Colonic mucosa (tissue), 4 donors: ENCODE measurements around the gene TRUB1. TPM values are rescaled to one million over a fixed set of nuclear protein-coding genes. Genes with fewer than 3 reads are reported as not detected.

Experiments used
- DNase-seq: peaks from one replicate; pipeline ENCODE4 v3.0.0-alpha.2; 2020
- H3K27ac ChIP-seq: fragments of 200-600 bp; one replicate; pipeline ENCODE4 v1.8.0; 2021
- H3K27me3 ChIP-seq: fragments of 200-600 bp; one replicate; pipeline ENCODE4 v1.8.0; 2021
- H3K36me3 ChIP-seq: fragments of 200-600 bp; one replicate; pipeline ENCODE4 v1.8.0; 2021
- H3K4me1 ChIP-seq: fragments of 200-600 bp; one replicate; pipeline ENCODE4 v1.8.0; 2021; ENCODE audit warnings: mild to moderate bottlenecking
- H3K4me3 ChIP-seq: fragments of 200-600 bp; one replicate; pipeline ENCODE4 v1.8.0; 2021
- H3K9ac ChIP-seq, 2 donors: one replicate each; pipeline ENCODE4 v1.7.0; 2013; ENCODE audit warnings: control low read depth in 2 of 2, low read depth in 2 of 2, low read length in 2 of 2
- H3K9me3 ChIP-seq: fragments of 200-600 bp; one replicate; pipeline ENCODE4 v1.8.0; 2021
- intact Hi-C: fragments of 100-400 bp; cut with DNase I; formaldehyde crosslinking; loops from one replicate; pipeline ENCODE4 v1.14.1; 2022
- total RNA-seq, 2 donors: library from RNA; stranded (reverse); fragmentation: NEBNext Ultra II Directional in 1 of 2; extraction: Animal tissue kit (Norgen Biotek cat#: 25700) in 1 of 2; gene quantifications; one replicate each; pipeline ENCODE4 v1.2.1, GENCODE V29; 2021
- TF ChIP-seq, protein P1 (sequence below): fragments of 200-600 bp; IDR thresholded peaks from one replicate; pipeline ENCODE4 v1.8.0; 2022; ENCODE audit warnings: antibody characterized with exemption, mild to moderate bottlenecking
- donor health status: healthy.
- donor health status: DM: no; HTN: no; CAD: no.
- donor health status: DM: no; HTN: no; CAD: no.

Gene TRUB1
- total RNA-seq, 2 donors from 2014 or later, result 15.1 to 20.3 TPM

DNA sequence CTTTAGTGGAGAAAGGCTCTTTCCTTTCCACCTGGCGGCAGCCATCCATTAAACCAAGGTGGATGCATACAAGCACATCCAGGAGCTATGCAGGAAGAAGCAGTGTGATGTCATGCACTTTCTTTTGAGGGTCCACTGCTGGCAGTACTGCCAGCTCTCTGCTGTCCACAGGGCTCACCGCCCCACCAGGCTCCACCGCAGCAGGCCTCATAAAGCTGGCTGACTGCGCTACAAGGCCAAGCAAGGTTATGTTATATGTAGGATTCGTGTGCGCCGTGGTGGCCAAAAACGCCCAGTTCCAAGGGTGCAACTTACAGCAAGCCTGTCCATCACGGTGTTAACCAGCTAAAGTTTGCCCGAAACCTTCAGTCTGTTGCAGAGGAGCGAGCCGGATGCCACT is 37.3 kb upstream of the TRUB1 start:
- DNase-seq, result no peak
- intact Hi-C loops, result no loop called here
- Histone ChIP-seq H3K9ac (no peak overlapping the region), H3K4me1 (no peaks in the 10 kb centered on the region), H3K27ac (no peak overlapping the region), H3K27me3 (no peaks in the 10 kb centered on the region), H3K36me3 (no peaks in the 10 kb centered on the region), H3K9me3 (no peaks in the 10 kb centered on the region), H3K4me3 (no peak overlapping the region)
- TF ChIP-seq, protein P1, sequence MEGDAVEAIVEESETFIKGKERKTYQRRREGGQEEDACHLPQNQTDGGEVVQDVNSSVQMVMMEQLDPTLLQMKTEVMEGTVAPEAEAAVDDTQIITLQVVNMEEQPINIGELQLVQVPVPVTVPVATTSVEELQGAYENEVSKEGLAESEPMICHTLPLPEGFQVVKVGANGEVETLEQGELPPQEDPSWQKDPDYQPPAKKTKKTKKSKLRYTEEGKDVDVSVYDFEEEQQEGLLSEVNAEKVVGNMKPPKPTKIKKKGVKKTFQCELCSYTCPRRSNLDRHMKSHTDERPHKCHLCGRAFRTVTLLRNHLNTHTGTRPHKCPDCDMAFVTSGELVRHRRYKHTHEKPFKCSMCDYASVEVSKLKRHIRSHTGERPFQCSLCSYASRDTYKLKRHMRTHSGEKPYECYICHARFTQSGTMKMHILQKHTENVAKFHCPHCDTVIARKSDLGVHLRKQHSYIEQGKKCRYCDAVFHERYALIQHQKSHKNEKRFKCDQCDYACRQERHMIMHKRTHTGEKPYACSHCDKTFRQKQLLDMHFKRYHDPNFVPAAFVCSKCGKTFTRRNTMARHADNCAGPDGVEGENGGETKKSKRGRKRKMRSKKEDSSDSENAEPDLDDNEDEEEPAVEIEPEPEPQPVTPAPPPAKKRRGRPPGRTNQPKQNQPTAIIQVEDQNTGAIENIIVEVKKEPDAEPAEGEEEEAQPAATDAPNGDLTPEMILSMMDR, result no peak

DNA sequence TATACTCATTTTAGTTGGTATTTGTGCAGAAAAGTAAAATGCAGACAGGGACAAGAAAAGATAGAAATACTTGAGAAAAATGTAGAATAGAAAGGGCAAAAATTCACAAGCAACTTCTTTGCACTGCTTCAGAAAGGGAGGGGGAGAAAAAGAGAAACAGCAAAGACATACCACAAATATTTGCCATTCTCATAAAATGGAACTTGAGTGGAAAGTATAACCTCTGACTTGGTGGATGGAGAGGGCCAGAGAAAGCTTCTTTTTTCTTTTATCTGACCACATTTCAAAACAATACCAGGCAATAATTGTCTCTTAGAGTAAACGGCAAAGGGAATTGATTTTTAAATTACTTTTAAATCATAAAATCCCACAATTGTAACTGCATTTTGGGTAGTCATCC is 35.8 kb upstream of the TRUB1 start:
- Histone ChIP-seq H3K4me3 (no peak overlapping the region), H3K27ac (no peak overlapping the region), H3K36me3 (no peaks in the 10 kb centered on the region), H3K9me3 (no peaks in the 10 kb centered on the region), H3K27me3 (no peaks in the 10 kb centered on the region), H3K9ac (no peak overlapping the region), H3K4me1 (no peaks in the 10 kb centered on the region)
- TF ChIP-seq, protein P1, result no peak
- DNase-seq, result no peak
- intact Hi-C loops, result no loop called here

DNA sequence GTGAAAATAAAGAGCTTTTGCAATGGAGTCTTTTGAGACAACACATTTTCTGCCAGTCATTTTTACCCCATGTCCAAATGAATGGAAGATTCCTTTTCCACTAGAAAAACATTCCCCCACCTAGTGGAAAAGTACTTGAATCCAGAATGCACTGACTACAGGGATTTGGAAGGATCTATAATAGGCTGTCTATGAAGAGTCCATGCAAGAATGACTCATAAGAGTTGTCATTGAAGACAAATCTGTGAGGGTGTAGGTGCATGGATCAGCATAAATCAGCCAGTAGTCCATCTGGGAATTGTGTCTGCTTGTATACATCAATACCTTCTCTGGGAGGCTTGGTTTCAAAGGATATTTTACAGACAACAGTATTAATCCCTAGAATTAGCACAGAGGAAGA is 32.5 kb upstream of the TRUB1 start:
- DNase-seq, result no peak
- Histone ChIP-seq H3K4me3 (no peak overlapping the region), H3K27me3 (no peaks in the 10 kb centered on the region), H3K9me3 (no peaks in the 10 kb centered on the region), H3K4me1 (no peaks in the 10 kb centered on the region), H3K27ac (no peak overlapping the region), H3K36me3 (no peaks in the 10 kb centered on the region), H3K9ac (no peak overlapping the region)
- intact Hi-C loops, result no loop called here
- TF ChIP-seq, protein P1, result no peak

DNA sequence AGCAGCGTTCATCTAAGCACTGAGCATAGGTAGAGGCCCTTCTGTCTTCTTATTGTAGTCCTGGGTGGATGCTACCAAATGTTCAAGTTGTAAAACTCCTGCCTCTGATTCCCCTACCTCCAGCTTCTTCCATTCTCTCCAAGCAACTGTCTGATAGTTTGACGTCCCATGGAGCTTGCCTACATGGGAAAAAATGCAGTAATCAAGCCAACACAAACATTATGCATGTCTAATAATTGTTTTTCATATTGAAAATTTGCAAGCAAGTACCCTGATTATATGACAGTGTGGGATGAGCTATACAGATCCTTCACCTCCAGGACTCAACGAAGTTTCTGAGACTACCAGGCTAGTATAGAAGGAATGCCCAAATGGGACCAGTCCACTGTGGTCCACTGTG is 31.0 kb upstream of the TRUB1 start:
- Histone ChIP-seq H3K4me1 (no peaks in the 10 kb centered on the region), H3K9ac (no peak overlapping the region), H3K36me3 (no peaks in the 10 kb centered on the region), H3K27ac (no peak overlapping the region), H3K9me3 (no peaks in the 10 kb centered on the region), H3K27me3 (no peaks in the 10 kb centered on the region), H3K4me3 (no peak overlapping the region)
- intact Hi-C loops, result no loop called here
- TF ChIP-seq, protein P1, result no peak
- no peak for DNase-seq

DNA sequence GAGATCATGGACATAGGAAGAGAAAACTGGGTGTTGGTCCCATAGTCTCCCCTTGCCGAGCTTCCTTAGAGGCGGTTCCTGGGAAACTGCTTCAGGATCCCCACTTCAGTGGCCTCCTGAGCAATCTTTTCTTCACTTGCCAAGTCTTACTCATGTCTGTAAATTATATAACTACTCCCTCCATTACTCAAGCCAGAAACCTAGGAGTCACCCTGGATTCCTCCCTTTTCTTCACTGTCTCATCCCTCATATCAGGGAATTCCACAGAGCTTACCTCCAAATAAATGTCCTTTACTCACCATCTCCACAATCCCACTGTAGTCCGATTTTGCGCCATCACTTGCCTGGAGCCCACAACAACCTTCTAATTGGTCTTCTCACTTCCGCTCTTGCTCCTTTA is 29.1 kb upstream of the TRUB1 start:
- no peaks in the 10 kb centered on the region for H3K9me3 ChIP-seq
- H3K36me3 ChIP-seq, result no peaks in the 10 kb centered on the region
- DNase-seq, result no peak
- H3K4me1 ChIP-seq, result no peaks in the 10 kb centered on the region
- H3K27me3 ChIP-seq, result no peaks in the 10 kb centered on the region
- TF ChIP-seq, protein P1, result no peak
- H3K4me3 ChIP-seq, result no peak overlapping the region
- intact Hi-C loops, result no loop called here
- no peak overlapping the region for H3K27ac ChIP-seq
- no peak overlapping the region for H3K9ac ChIP-seq
